Loucy (cell line): ENCODE measurements around the gene AHI1.

Source experiments
- EZH2phosphoT487 ChIP-seq: fragments of 200-600 bp; IDR thresholded peaks from 2 replicates; pipeline ENCODE4 v1.6.1; 2018; ENCODE audit warnings: antibody characterized with exemption, mild to moderate bottlenecking, moderate library complexity, borderline replicate concordance
- TF ChIP-seq, protein P1 (sequence below): fragments of 200-600 bp; sonication (generic); conservative IDR thresholded peaks from 2 replicates; pipeline ENCODE4 v1.5.1; 2014; ENCODE audit warnings: mild to moderate bottlenecking, antibody characterized with exemption, low read length

GRCh38 chr6:135397172-135397952 lies 100.2 kb downstream of the AHI1 start:
- TF ChIP-seq, protein P1, sequence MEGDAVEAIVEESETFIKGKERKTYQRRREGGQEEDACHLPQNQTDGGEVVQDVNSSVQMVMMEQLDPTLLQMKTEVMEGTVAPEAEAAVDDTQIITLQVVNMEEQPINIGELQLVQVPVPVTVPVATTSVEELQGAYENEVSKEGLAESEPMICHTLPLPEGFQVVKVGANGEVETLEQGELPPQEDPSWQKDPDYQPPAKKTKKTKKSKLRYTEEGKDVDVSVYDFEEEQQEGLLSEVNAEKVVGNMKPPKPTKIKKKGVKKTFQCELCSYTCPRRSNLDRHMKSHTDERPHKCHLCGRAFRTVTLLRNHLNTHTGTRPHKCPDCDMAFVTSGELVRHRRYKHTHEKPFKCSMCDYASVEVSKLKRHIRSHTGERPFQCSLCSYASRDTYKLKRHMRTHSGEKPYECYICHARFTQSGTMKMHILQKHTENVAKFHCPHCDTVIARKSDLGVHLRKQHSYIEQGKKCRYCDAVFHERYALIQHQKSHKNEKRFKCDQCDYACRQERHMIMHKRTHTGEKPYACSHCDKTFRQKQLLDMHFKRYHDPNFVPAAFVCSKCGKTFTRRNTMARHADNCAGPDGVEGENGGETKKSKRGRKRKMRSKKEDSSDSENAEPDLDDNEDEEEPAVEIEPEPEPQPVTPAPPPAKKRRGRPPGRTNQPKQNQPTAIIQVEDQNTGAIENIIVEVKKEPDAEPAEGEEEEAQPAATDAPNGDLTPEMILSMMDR: no peak
- no peak for TF ChIP-seq EZH2phosphoT487
